GM18498 (cell line): ENCODE results near the gene DDIAS.
"Not testable (repeated sequence)": the region's sequence is repeated elsewhere in the genome, so short reads cannot be mapped to it uniquely, and the experiment has no call there.

Experiments used
- ATAC-seq: cut with Tn5 transposase; IDR thresholded peaks from one replicate; pipeline ENCODE4 v1.9.1; 2021; ENCODE audit warnings: mild to moderate bottlenecking, moderate library complexity; ENCODE audit not compliant: unreplicated experiment

Gene DDIAS

GRCh38 chr11:82920227-82920626 lies 18.7 kb downstream of the DDIAS start:
- not testable (repeated sequence) for ATAC-seq

GRCh38 chr11:82922396-82923173 lies 21.0 kb downstream of the DDIAS start:
- ATAC-seq = not testable (repeated sequence)

GRCh38 chr11:82924522-82925224 lies 23.1 kb downstream of the DDIAS start:
- ATAC-seq = peak; percentile 44

- ATAC-seq = peak; percentile 75
Measured at GRCh38 chr11:82927264-82927880, 25.8 kb downstream of the DDIAS start.

GRCh38 chr11:82929121-82929520 lies 27.6 kb downstream of the DDIAS start:
- ATAC-seq = no peak

DNA sequence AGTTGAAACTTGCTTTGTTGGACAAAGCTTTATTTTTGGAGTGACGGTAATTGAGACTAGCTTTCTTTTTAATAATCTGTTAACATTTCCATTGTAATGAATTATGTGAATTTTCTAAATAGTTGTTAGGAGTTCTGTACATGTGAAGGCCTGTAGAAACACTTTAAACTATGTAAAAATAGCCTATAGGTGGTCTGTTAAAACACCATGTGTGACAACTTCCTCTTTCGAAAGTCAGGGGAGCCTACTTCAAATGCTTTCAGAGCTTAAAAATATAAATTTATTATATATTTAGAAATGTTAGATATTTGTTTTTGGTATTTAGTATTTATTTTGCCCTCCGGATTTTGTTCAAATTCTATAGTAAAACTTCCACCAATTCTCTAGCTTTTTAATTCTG lies 28.7 kb downstream of the DDIAS start:
- peak; percentile 51 for ATAC-seq

DNA sequence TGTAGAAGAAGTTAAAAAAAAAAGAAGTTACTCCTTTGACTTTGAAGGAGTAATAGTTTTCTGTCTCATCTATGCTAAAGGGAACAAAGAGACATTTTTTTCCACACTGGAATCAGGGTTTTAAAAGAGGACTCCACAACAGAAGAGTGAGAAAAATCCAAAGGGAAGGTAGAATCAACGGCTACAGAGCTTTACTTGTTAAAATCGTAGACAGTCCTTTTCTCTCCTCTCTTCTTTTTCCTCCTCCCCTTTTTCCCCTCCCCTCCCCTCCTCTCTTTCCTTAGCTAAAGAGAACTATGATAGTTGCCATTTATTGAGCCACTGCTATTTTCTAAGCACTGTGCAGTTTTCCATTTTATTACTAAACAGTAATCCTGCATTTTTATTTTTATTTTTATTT lies 29.2 kb downstream of the DDIAS start:
- ATAC-seq = no peak

- ATAC-seq = no peak
Measured at GRCh38 chr11:82932564-82932963, 31.0 kb downstream of the DDIAS start.

GRCh38 chr11:82936261-82936660 lies 34.7 kb downstream of the DDIAS start:
- no peak for ATAC-seq

GRCh38 chr11:82937554-82937953 lies 36.0 kb downstream of the DDIAS start:
- ATAC-seq = no peak

DNA sequence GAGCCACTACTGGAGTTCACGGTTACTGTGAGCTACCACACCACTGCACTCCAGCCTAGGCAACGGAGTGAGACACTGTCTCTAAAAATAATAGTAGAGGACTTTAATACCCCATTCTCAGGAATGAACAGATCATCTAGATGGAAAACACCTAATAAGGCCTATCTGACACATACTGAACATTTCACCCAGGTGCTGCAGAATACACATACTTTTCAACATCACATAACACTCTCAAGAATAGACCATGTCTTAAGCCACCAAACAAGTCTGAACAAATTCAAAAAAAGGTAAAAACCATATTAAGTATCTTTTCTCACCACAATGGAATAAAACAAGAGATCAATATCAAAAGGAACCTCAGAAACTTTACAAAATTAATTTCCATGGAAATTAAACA lies 37.9 kb downstream of the DDIAS start:
- ATAC-seq = no peak

GRCh38 chr11:82942376-82942775 lies 40.8 kb downstream of the DDIAS start:
- ATAC-seq = no peak

DNA sequence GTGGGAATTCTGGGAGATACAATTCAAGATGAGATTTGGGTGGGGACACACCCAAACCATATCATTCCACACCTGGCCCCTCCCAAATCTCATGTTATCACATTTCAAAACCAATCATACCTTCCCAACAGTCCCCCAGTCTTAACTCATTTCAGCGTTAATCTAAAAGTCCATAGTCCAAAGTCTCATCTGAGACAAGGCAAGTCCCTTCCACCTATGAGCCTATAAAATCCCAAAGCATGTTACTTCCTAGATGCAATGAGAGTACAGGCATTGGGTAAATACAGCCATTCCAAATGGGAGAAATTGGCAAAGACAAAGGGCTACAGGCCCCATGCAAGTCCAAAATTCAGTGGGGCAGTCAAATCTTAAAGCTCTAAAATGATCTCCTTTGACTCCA lies 41.9 kb downstream of the DDIAS start:
- not testable (repeated sequence) for ATAC-seq

DNA sequence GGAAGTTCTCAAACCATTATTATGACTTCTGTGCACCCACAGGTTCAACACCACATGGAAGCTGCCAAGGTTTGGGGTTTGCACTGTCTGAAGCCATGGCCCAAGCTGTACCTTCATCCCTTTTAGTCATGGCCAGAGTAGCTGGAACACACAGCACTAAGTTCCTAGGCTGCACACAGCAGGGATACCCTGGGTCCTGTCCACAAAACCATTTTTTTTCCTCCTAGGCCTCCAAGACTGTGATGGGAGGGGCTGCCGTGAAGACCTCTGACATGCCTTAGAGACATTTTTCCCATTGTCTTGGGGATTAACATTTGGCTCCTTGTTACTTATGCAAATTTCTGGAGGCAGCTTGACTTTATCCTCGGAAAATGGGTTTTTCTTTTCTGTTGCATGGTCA lies 42.7 kb downstream of the DDIAS start:
- ATAC-seq = no peak

- not testable (repeated sequence) for ATAC-seq
Measured at GRCh38 chr11:82945041-82945440, 43.5 kb downstream of the DDIAS start.

GRCh38 chr11:82945682-82946081 lies 44.1 kb downstream of the DDIAS start:
- ATAC-seq = no peak

GRCh38 chr11:82949352-82949751 lies 47.8 kb downstream of the DDIAS start:
- no peak for ATAC-seq

GRCh38 chr11:82950502-82950901 lies 49.0 kb downstream of the DDIAS start:
- ATAC-seq = not testable (repeated sequence)

DNA sequence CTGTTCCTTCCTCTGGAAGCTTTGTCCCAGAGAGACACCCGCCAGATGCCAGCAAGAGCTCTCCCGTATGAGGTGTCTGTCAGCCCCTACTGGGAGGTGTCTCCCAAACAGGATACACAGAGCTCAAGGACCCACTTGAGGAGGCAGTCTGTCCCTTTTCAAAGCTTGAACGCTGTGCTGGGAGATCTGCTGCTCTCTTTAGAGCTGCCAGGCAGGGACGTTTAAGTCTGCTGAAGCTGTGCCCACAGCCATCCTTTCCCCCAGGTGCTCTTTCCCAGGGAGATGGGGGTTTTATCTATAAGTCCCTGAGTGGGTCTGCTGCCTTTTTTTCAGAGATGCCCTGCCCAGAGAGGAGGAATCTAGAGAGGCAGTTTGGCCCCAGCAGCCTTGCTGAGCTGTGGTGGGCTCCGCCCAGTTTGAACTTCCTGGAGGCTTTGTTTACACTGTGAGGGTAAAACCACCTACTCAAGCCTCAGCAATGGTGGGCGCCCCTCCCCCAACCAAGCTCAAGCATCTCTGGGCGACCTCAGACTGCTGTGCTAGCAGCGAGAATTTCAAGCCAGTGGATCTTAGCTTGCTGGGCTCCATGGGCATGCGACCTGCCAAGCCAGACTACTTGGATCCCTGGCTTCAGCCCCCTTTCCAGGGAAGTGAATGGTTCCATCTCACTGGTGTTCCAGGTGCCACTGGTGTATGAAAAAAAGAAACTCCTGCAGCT lies 54.4 kb downstream of the DDIAS start:
- not testable (repeated sequence) for ATAC-seq

DNA sequence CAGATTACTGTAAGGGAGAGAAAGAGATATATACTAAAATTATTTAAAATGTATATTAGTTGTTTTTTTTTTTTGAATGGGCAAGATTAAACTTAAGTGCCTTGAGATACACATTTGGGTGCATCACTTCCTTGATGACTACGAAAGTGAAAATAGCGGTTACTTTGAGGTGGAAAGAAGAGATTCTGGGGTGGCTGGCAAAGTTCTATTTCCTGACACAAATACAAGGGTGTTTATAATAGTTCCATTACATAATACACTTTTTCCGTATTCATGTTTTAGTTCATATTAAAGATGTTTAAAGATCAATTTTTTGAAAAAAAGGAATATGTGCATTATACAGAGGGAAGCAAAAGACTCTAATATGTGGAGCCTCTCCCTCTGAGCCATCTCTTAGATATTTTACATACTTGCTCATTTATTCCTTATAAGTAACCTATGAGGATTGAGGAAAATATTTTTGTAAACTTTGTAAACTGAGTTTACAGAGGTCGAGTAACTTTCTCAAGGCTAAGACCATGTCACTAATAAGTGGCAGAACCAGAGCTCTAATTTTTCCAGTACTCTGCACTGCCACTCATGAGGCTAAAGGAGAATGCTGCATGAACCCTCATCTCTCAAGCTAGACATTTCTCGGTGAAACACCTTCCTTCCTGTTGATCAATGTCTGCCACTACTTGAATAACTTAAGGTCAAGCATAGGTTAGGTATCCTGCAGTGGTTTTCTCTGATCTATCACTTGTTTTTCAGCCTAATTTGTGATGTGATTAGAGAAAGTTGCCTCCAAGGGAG lies 58.6 kb downstream of the DDIAS start:
- peak; percentile 91 for ATAC-seq
